Measurements from ENCODE around the gene ATP2B2. TPM values are rescaled to one million over a fixed set of nuclear protein-coding genes. Genes with fewer than 3 reads are reported as not detected.
A peak's percentile ranks its signal among the peaks of the same experiment; 100 is the strongest.

Gene ATP2B2
- total and polyA plus RNA-seq, 2 experiments from 2014 or later = 0.66 to 1.8 TPM

GRCh38 chr3:10319804-10320203 lies 185.6 kb downstream of the ATP2B2 start:
- peak overlapping the region; percentile 91 for H3K27ac ChIP-seq
- no peaks in the 10 kb centered on the region for H3K27me3 ChIP-seq
- no peaks in the 10 kb centered on the region for H3K9me3 ChIP-seq (ENCODE audit: low read depth)
- TF ChIP-seq EZH2 (IDR thresholded peaks at IDR 0.05; ENCODE audit: borderline replicate concordance) (no peak), CTCF (IDR thresholded peaks at IDR 0.05; ENCODE audit: poor library complexity) (no peak), EZH2phosphoT487 (IDR thresholded peaks at IDR 0.05; ENCODE audit: low read depth, severe bottlenecking, unreplicated experiment) (no peak)
- H3K4me2 ChIP-seq = peak overlapping the region; percentile 92
- no CpG with 5 or more reads among the region's 3 CpGs for WGBS (ENCODE audit: low lambda C conversion rate, missing lambda C conversion rate)
- H3K4me1 ChIP-seq (ENCODE audit: insufficient read depth) = peaks cover 19% of the 10 kb centered on the region
- peaks cover 43% of the 10 kb centered on the region for H3K79me2 ChIP-seq
- DNase-seq (ENCODE audit: low spot score) = no peak
- H4K20me1 ChIP-seq (ENCODE audit: insufficient read depth, poor library complexity, severe bottlenecking) = peaks cover 38% of the 10 kb centered on the region
- no peak overlapping the region for H2AFZ ChIP-seq
- H3K9me2 ChIP-seq (replicated peaks; ENCODE audit: insufficient read depth) = no peaks in the 10 kb centered on the region
- peak overlapping the region; percentile 64 for H3K4me3 ChIP-seq
- no peaks in the 10 kb centered on the region for H3K36me3 ChIP-seq (replicated peaks; ENCODE audit: insufficient read depth, low read depth)

- peaks cover 19% of the 10 kb centered on the region for H3K4me1 ChIP-seq (ENCODE audit: insufficient read depth)
- peaks cover 49% of the 10 kb centered on the region for H3K79me2 ChIP-seq
- TF ChIP-seq CTCF (IDR thresholded peaks at IDR 0.05; ENCODE audit: poor library complexity) = no peak
- TF ChIP-seq EZH2phosphoT487 (IDR thresholded peaks at IDR 0.05; ENCODE audit: low read depth, severe bottlenecking, unreplicated experiment) = no peak
- no peak for TF ChIP-seq EZH2 (IDR thresholded peaks at IDR 0.05; ENCODE audit: borderline replicate concordance)
- H3K27ac ChIP-seq = no peak overlapping the region
- H2AFZ ChIP-seq = no peak overlapping the region
- peak overlapping the region; percentile 21 for H3K4me3 ChIP-seq
- H3K9me2 ChIP-seq (replicated peaks; ENCODE audit: insufficient read depth) = no peaks in the 10 kb centered on the region
- H3K36me3 ChIP-seq (replicated peaks; ENCODE audit: insufficient read depth, low read depth) = no peaks in the 10 kb centered on the region
- no peaks in the 10 kb centered on the region for H3K27me3 ChIP-seq
- no peak for DNase-seq (ENCODE audit: low spot score)
- no peaks in the 10 kb centered on the region for H3K9me3 ChIP-seq (ENCODE audit: low read depth)
- 60% methylated on average over 6 of the region's 6 CpGs for whole genome bisulfite sequencing (ENCODE audit: low lambda C conversion rate, missing lambda C conversion rate)
- H4K20me1 ChIP-seq (ENCODE audit: insufficient read depth, poor library complexity, severe bottlenecking) = peaks cover 38% of the 10 kb centered on the region
- H3K4me2 ChIP-seq = peak overlapping the region; percentile 92
Measured at GRCh38 chr3:10319251-10319650, 186.1 kb downstream of the ATP2B2 start.

- 100% methylated on average over 3 of the region's 3 CpGs for WGBS (ENCODE audit: low lambda C conversion rate, missing lambda C conversion rate)
- peak overlapping the region; percentile 32 for H3K27ac ChIP-seq
- no peaks in the 10 kb centered on the region for H3K9me2 ChIP-seq (replicated peaks; ENCODE audit: insufficient read depth)
- no peaks in the 10 kb centered on the region for H3K27me3 ChIP-seq
- DNase-seq (ENCODE audit: low spot score) = no peak
- no peak overlapping the region for H3K4me2 ChIP-seq
- peaks cover 52% of the 10 kb centered on the region for H3K79me2 ChIP-seq
- H3K4me3 ChIP-seq = no peak overlapping the region
- H3K9me3 ChIP-seq (ENCODE audit: low read depth) = no peaks in the 10 kb centered on the region
- H4K20me1 ChIP-seq (ENCODE audit: insufficient read depth, poor library complexity, severe bottlenecking) = peaks cover 40% of the 10 kb centered on the region
- peaks cover 19% of the 10 kb centered on the region for H3K4me1 ChIP-seq (ENCODE audit: insufficient read depth)
- TF ChIP-seq EZH2 (IDR thresholded peaks at IDR 0.05; ENCODE audit: borderline replicate concordance) (no peak), CTCF (IDR thresholded peaks at IDR 0.05; ENCODE audit: poor library complexity) (no peak), EZH2phosphoT487 (IDR thresholded peaks at IDR 0.05; ENCODE audit: low read depth, severe bottlenecking, unreplicated experiment) (no peak)
- no peak overlapping the region for H2AFZ ChIP-seq
- no peaks in the 10 kb centered on the region for H3K36me3 ChIP-seq (replicated peaks; ENCODE audit: insufficient read depth, low read depth)
Measured at GRCh38 chr3:10317961-10318350, 187.4 kb downstream of the ATP2B2 start.
